B cell (primary cell): ENCODE results near the gene NT5DC4. TPM values are rescaled to one million over a fixed set of nuclear protein-coding genes. Genes with fewer than 3 reads are reported as not detected.

Source experiments
- ATAC-seq: fragments of 200-7000 bp; cut with Tn5 transposase; one replicate; pipeline ENCODE4 v1.10.0; 2021; ENCODE audit warnings: low read depth, mild to moderate bottlenecking, moderate number of reproducible peaks, moderate library complexity
- CTCF ChIA-PET: fragments of 350-600 bp; sonication (Branson Sonifier 250); formaldehyde crosslinking; loops from one replicate; lab custom pipeline; 2021; ENCODE audit warnings: antibody characterized with exemption, inconsistent platforms; lab: Charles Lee
- POLR2A ChIA-PET: fragments of 350-600 bp; sonication (Branson Sonifier 250); formaldehyde crosslinking; loops from one replicate; lab custom pipeline; 2021; ENCODE audit warnings: antibody characterized with exemption; lab: Charles Lee
- DNase-seq: peaks from one replicate; pipeline ENCODE4 v3.0.0; 2013
- H2AFZ ChIP-seq: 2 replicates; pipeline ENCODE4 v1.6.1; 2012; ENCODE audit warnings: mild to moderate bottlenecking, low read depth, low read length; ENCODE audit not compliant: insufficient read depth, poor library complexity, severe bottlenecking
- H3K27ac ChIP-seq, 2 donors: 1 replicate in 1 of 2; 2 replicates in 1 of 2; pipeline ENCODE4 v1.5.1; 2012 to 2013; ENCODE audit warnings: low read length in 2 of 2, mild to moderate bottlenecking in 2 of 2, moderate library complexity in 1 of 2
- H3K27me3 ChIP-seq, 4 experiments: fragments of 200-600 bp in 1 of 4; sonication (generic) in 1 of 4; replicated peaks in 1 of 4; 1 replicate in 2 of 4; 2 replicates in 2 of 4; pipeline versions ENCODE4 v1.6.1 to v1.7.0; 2013 to 2016; ENCODE audit warnings: low read length in 3 of 4, mild to moderate bottlenecking in 2 of 4, mixed read lengths in 1 of 4, moderate library complexity in 1 of 4; ENCODE audit not compliant: insufficient read depth in 4 of 4, control insufficient read depth in 3 of 4; ENCODE audit errors: control extremely low read depth in 1 of 4
- H3K36me3 ChIP-seq, 2 experiments: replicated peaks in 1 of 2; 1 replicate in 1 of 2; 2 replicates in 1 of 2; pipeline versions ENCODE4 v1.6.1 to v1.7.1; 2013; ENCODE audit warnings: low read length in 1 of 2; ENCODE audit not compliant: insufficient read depth in 2 of 2, control insufficient read depth in 1 of 2; ENCODE audit errors: control extremely low read depth in 1 of 2, extremely low read depth in 1 of 2
- H3K4me1 ChIP-seq, 2 donors: fragments of 200-600 bp in 1 of 2; sonication (generic) in 1 of 2; 1 replicate in 1 of 2; 2 replicates in 1 of 2; pipeline versions ENCODE4 v1.5.1 to v1.6.1; 2013 to 2017; ENCODE audit warnings: low read length in 2 of 2; ENCODE audit not compliant: control insufficient read depth in 2 of 2, insufficient read depth in 2 of 2
- H3K4me2 ChIP-seq: replicated peaks from 2 replicates; pipeline ENCODE3; 2012; ENCODE audit warnings: mild to moderate bottlenecking, low read depth, low read length; ENCODE audit not compliant: poor library complexity, severe bottlenecking
- H3K4me3 ChIP-seq, 5 experiments: fragments of 200-600 bp in 1 of 5; sonication (generic) in 1 of 5; 1 replicate in 3 of 5; 2 replicates in 2 of 5; pipeline versions ENCODE4 v1.5.1 to v1.7.0; 2011 to 2016; ENCODE audit warnings: low read length in 4 of 5, mild to moderate bottlenecking in 4 of 5, low read depth in 2 of 5, control low read depth in 1 of 5, moderate library complexity in 1 of 5; ENCODE audit not compliant: insufficient read depth in 1 of 5; ENCODE audit errors: control extremely low read depth in 1 of 5, extremely low read depth in 1 of 5
- H3K79me2 ChIP-seq: fragments of 200-600 bp; sonication (generic); one replicate; pipeline ENCODE4 v1.6.0; 2016; ENCODE audit warnings: low read length; ENCODE audit not compliant: control insufficient read depth, insufficient read depth
- H3K9ac ChIP-seq: fragments of 200-600 bp; sonication (generic); 2 replicates; pipeline ENCODE4 v1.6.1; 2017; ENCODE audit warnings: mild to moderate bottlenecking, low read length, moderate library complexity
- H3K9me3 ChIP-seq, 3 donors: one replicate each; pipeline versions ENCODE4 v1.6.1 to v1.7.1; 2013; ENCODE audit warnings: low read length in 2 of 3; ENCODE audit not compliant: control insufficient read depth in 2 of 3, insufficient read depth in 1 of 3; ENCODE audit errors: control extremely low read depth in 1 of 3
- H4K20me1 ChIP-seq: 2 replicates; pipeline ENCODE4 v1.6.0; 2012; ENCODE audit warnings: mild to moderate bottlenecking, low read length; ENCODE audit not compliant: insufficient read depth, control insufficient read depth, poor library complexity, severe bottlenecking
- H3K27ac Mint-ChIP-seq: one replicate; pipeline ENCODE4 v1.8.0; 2021; ENCODE audit warnings: mixed read lengths
- H3K27me3 Mint-ChIP-seq: one replicate; pipeline ENCODE4 v1.8.0; 2021; ENCODE audit warnings: mixed read lengths
- H3K4me1 Mint-ChIP-seq: one replicate; pipeline ENCODE4 v1.8.0; 2021; ENCODE audit warnings: mixed read lengths
- H3K4me3 Mint-ChIP-seq: one replicate; pipeline ENCODE4 v1.8.0; 2021; ENCODE audit warnings: mixed read lengths
- H3K9me3 Mint-ChIP-seq: one replicate; pipeline ENCODE4 v1.8.0; 2022; ENCODE audit warnings: mixed read lengths; ENCODE audit not compliant: insufficient read depth
- CTCF ChIP-seq: fragments of 200-600 bp; IDR thresholded peaks from one replicate; pipeline ENCODE4 v1.8.0; 2022; ENCODE audit warnings: antibody characterized with exemption, mild to moderate bottlenecking
- EZH2 ChIP-seq: IDR thresholded peaks from 2 replicates; pipeline ENCODE4 v1.6.1; 2012; ENCODE audit warnings: borderline replicate concordance, low read depth, mild to moderate bottlenecking, moderate library complexity, low read length; ENCODE audit not compliant: insufficient read depth, poor library complexity, severe bottlenecking
- WGBS: methylation state at CpG from one replicate; pipeline ENCODE4 v1.1.5; 2013; ENCODE audit warnings: missing lambda C conversion rate; ENCODE audit not compliant: insufficient coverage; 5-methylcytosine and 5-hydroxymethylcytosine counted together
- intact Hi-C: fragments of 100-400 bp; cut with micrococcal nuclease; formaldehyde crosslinking; loops from one replicate; pipeline ENCODE4 v1.10.0; 2022
- polyA plus RNA-seq: library from polyadenylated mRNA; depleted of rRNA; stranded (reverse); fragments of >200 nt; gene quantifications from 2 replicates; pipeline ENCODE4 v1.2.3, GENCODE V29; 2012
- total RNA-seq, 2 donors: library from RNA; stranded (reverse); fragments of 120-200 nt in 1 of 2; gene quantifications; 1 replicate in 1 of 2; 2 replicates in 1 of 2; pipeline versions ENCODE4 v1.2.3 to v1.2.4, GENCODE V29; 2013 to 2022

NT5DC4 gene
- total and polyA plus RNA-seq, 2 donors (not counting 1 experiment from before 2014, with no cell fraction given) = 2.0 TPM; not detected in 1

DNA sequence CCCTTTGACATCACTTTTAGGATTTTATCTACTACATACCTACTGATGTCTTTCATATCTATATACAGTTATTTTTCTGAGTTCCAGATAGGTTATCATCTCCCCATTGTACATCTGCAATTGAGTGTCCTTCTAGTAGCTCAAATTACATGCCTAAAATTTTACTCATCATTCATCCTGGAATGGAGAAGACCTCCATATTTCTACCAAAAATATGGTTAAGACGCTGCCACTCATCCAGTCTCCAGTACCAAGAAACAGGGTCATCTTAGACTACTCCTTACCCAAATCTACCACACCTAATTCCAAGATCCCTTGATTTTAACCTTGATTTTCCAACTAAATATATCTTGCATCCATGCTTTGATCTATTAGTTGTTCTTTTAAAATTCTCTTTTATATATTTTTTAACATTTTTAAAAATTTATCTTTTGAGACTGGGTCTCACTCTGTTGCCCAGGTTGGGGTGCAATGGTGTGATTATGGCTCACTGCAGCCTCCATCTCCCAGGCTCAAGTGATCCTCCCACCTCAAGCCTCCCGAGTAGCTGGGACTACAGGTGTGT, 52.2 kb downstream of the NT5DC4 start:
- Histone ChIP-seq H3K9ac (no peak overlapping the region), H3K36me3 (no peaks in the 10 kb centered on the region), H2AFZ (no peak overlapping the region), H3K4me3 (no peak overlapping the region), H3K4me1 (peaks cover 0 to 4% of the 10 kb centered on the region in 2 donors), H3K27ac (no peak overlapping the region), H3K79me2 (no peaks in the 10 kb centered on the region), H4K20me1 (no peaks in the 10 kb centered on the region), H3K9me3 (no peaks in the 10 kb centered on the region), H3K4me2 (no peak overlapping the region), H3K27me3 (no peaks in the 10 kb centered on the region)
- Mint-ChIP-seq H3K27ac (no peak overlapping the region), H3K27me3 (peaks cover 8% of the 10 kb centered on the region), H3K9me3 (no peaks in the 10 kb centered on the region), H3K4me3 (no peak overlapping the region), H3K4me1 (peaks cover 19% of the 10 kb centered on the region)
- 50% methylated on average over 1 of the region's 2 CpGs for WGBS
- POLR2A ChIA-PET = no interaction called here
- TF ChIP-seq EZH2 (no peak), CTCF (no peak)
- intact Hi-C loops = no loop called here
- CTCF ChIA-PET = interaction anchor here (1.0 kb wide), 1 partner anchor 12 kb away, joined by 3 read pairs; the partner anchor contains the start of gene IL1A
- no peak for ATAC-seq
- no peak for DNase-seq

- ChIA-PET CTCF (interaction anchor here (1.0 kb wide), 1 partner anchor 11 kb away, joined by 3 read pairs; the partner anchor contains the start of gene IL1A), POLR2A (no interaction called here)
- H3K9me3 Mint-ChIP-seq = no peaks in the 10 kb centered on the region
- no peak for DNase-seq
- no peak overlapping the region for H3K27ac Mint-ChIP-seq
- intact Hi-C loops = no loop called here
- H3K4me1 Mint-ChIP-seq = peaks cover 14% of the 10 kb centered on the region
- Histone ChIP-seq H3K4me2 (no peak overlapping the region), H3K9me3 (no peaks in the 10 kb centered on the region), H3K9ac (no peak overlapping the region), H3K27me3 (no peaks in the 10 kb centered on the region), H3K36me3 (no peaks in the 10 kb centered on the region), H4K20me1 (no peaks in the 10 kb centered on the region), H3K79me2 (no peaks in the 10 kb centered on the region), H3K27ac (no peak overlapping the region), H3K4me3 (no peak overlapping the region), H2AFZ (no peak overlapping the region), H3K4me1 (peaks cover 0 to 4% of the 10 kb centered on the region in 2 donors)
- H3K27me3 Mint-ChIP-seq = peaks cover 8% of the 10 kb centered on the region
- no peak for TF ChIP-seq CTCF
- TF ChIP-seq EZH2 = no peak
- WGBS = no CpG with 5 or more reads among the region's 2 CpGs
- ATAC-seq = no peak
- no peak overlapping the region for H3K4me3 Mint-ChIP-seq
Measured at GRCh38 chr2:112773556-112773955, 52.7 kb downstream of the NT5DC4 start.
